Measurements from ENCODE around the gene OR5A1.

Gene OR5A1

GRCh38 chr11:59473015-59473414 is 36.7 kb downstream of the OR5A1 start, which contains the start of gene OR4D10:
Gene OR4D10 (plus strand): TSS chr11:59473315. CDS start chr11:59477430, 4,115 bp downstream.
- no peak for DNase-seq (ENCODE audit: low read depth in 2 of 2)
- H3K4me3 ChIP-seq (replicated peaks in 1 of 2; ENCODE audit: low read depth in 2 of 2, low read length in 2 of 2), result no peak within 1 kb of the TSS
- TF ChIP-seq, protein P1, sequence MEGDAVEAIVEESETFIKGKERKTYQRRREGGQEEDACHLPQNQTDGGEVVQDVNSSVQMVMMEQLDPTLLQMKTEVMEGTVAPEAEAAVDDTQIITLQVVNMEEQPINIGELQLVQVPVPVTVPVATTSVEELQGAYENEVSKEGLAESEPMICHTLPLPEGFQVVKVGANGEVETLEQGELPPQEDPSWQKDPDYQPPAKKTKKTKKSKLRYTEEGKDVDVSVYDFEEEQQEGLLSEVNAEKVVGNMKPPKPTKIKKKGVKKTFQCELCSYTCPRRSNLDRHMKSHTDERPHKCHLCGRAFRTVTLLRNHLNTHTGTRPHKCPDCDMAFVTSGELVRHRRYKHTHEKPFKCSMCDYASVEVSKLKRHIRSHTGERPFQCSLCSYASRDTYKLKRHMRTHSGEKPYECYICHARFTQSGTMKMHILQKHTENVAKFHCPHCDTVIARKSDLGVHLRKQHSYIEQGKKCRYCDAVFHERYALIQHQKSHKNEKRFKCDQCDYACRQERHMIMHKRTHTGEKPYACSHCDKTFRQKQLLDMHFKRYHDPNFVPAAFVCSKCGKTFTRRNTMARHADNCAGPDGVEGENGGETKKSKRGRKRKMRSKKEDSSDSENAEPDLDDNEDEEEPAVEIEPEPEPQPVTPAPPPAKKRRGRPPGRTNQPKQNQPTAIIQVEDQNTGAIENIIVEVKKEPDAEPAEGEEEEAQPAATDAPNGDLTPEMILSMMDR (IDR thresholded peaks at IDR 0.05; ENCODE audit: low read depth, low read length), result no peak

DNA sequence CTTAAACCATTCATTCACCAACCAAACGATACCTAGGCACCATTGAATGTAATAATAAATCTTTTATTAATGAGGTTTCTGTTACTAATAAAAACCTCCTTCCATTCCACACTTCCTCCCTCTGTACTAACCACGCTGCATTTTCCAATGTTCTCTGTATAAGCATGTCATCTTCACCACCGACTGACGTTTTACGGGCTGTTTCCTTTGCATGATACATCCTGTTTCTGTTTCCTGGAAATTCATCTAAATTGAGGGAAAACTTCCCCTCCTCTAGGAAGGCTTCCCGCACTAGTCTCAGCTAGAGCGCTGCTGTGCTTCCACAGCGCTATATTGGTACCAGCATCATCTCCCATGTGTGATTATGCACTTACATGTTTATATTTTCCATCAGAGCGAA is 38.9 kb downstream of the OR5A1 start:
- H3K4me3 ChIP-seq (replicated peaks in 1 of 2; ENCODE audit: low read depth in 2 of 2, low read length in 2 of 2), result no peak overlapping the region
- TF ChIP-seq, protein P1 (IDR thresholded peaks at IDR 0.05; ENCODE audit: low read depth, low read length), result no peak
- DNase-seq (ENCODE audit: low read depth in 2 of 2), result no peak

GRCh38 chr11:59479906-59480305 is 43.6 kb downstream of the OR5A1 start:
- no peak overlapping the region for H3K4me3 ChIP-seq (replicated peaks in 1 of 2; ENCODE audit: low read depth in 2 of 2, low read length in 2 of 2)
- DNase-seq (ENCODE audit: low read depth in 2 of 2), result no peak
- TF ChIP-seq, protein P1 (IDR thresholded peaks at IDR 0.05; ENCODE audit: low read depth, low read length), result no peak

- H3K4me3 ChIP-seq (replicated peaks in 1 of 2; ENCODE audit: low read depth in 2 of 2, low read length in 2 of 2), result no peak overlapping the region
- no peak for DNase-seq (ENCODE audit: low read depth in 2 of 2)
- TF ChIP-seq, protein P1 (IDR thresholded peaks at IDR 0.05; ENCODE audit: low read depth, low read length), result no peak
These were observed 44.1 kb downstream of the OR5A1 start for GRCh38 chr11:59480359-59480758.

Measured in cardiac fibroblast (primary cell).